NOMO-1 treated with DMSO at 0.1 percent for 48 hours (cell line): ENCODE results near the gene AUTS2.

ENCODE experiments used
- DNase-seq: peaks from one replicate; lab custom pipeline; 2025; ENCODE audit not compliant: unreplicated experiment; lab: John Stamatoyannopoulos, UW

The AUTS2 gene

DNA sequence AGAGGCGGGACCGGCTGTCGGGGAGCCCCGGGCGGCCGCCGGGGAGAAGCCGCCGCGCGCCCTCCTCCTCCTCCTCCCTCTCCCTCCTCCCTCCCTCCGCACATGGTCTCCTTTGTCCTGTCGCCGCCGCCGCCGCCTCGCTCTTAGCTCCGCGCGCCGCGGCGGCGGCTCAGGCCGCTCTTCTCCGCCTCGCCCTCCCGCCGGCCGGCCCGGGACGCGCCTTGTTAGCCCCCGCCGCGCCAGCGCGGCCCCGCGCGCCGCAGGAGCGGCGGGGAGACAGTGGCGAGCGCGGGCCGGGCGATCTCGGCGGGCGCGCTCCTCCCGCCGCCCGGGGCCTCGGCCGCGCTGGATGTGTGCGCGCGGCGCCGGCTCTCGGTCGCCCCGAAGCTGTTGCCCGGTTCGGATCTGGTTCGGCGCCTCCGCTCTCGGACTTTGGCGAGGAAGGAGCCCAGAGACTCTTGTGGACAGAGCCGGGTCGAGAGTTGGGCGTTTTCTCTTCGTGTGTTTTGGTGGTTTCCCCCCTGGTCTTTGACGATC lies 1096.2 kb downstream of the AUTS2 start:
- DNase-seq = peak; percentile 38

DNA sequence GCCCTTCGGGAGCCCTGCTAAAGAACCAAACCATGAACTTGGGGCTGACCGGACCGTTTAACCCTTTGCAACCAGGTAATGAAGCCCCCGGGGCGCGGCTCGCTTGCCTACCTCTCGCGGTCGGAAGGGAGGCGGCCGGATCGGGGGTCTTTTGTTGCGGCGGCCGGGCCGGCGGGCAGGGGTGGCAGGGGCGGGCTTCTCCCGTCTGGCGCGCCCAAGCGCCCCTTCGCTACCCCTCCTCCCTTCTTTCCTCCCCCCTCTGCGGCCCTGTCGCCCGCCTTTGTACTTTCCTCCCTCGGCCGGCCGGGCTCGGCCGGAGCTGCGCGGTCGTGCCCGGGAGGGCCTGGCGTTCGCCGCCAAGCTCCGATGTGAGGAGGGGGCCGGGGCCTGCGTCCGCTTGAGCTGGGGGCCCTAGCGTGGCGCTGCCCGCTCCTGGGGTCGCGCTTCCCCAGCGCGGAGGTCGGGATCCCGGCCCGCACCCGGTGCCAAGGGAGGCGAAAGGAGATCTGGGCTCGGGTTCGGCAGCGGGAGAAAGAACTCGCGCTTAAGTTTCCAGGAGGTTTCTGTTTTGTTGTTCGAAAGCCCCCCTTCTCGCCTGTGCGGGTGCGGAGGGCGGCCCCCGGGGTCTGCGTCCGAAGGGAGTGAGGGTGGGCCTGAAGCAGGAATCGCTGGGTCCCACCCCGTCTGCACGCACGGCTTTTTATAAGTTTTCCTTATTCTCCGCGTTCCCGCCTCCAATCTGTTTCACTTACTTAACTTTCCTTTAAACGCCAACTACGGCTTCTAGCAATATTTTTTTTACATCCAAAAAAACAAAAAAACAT lies 1096.9 kb downstream of the AUTS2 start:
- peak; percentile 31 for DNase-seq

DNA sequence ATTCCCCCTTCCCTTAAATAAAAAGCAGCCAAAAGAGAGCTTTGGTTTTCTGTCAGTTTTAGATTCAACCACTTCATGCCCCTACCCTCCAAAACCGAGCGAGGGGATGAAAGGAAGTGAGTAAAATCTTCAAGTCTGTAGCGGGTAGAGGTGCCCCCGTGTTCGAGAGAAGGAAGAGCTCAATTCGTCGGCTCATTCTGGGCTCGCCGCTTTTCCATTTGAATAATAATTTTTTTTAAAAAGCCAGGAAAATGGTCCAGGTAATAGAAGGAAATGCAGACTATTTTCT lies 1097.5 kb downstream of the AUTS2 start:
- DNase-seq = peak; percentile 31

DNA sequence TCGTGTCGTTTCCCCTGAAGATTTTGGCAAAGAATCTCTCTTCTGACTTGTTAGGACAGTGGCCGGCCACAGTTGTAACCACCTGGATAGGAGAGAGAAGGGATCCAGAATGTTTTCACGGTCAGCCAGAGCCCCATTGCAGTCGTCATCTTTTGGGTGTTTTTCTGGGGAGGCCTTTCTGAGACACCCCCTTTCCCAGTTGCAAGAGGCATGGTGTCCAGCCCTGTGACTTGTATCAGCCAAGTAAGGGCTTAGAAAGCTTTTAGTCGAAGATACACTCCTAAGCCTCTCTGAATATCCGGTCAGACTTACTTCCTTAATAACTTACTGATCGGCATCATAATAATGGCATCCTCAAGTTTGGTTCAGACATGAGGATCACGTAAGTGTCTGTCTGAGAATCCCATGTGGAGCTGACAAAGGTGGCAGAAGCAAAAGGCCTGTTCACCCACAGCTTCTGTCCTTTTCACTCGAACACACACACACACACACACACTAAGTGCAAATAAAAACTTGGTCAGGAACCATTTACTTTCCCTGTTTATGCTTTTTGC lies 1098.0 kb downstream of the AUTS2 start:
- no peak for DNase-seq

GRCh38 chr7:70698219-70698832 lies 1100.1 kb downstream of the AUTS2 start:
- DNase-seq = peak; percentile 48

DNA sequence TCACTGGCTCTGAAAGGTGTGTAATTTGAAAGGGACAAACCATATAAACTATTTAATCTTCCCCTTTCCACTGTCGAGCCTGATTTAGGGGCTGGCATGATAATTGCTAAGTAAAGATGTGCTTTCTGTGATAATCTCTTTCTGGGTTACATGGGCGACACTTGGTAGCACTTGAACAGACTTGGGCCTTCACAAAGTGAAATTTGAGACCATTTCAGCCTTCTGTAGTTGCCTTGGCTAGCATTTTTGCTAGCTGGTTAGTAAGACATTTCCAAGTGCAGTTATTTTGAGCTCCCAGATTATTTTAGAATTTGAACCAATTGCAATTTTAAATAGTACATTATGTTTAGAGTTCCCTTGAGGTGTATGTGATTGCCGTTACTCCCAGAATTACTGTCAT lies 1101.0 kb downstream of the AUTS2 start:
- DNase-seq = no peak

- DNase-seq = no peak
Measured at GRCh38 chr7:70700055-70700940, 1102.0 kb downstream of the AUTS2 start.

DNA sequence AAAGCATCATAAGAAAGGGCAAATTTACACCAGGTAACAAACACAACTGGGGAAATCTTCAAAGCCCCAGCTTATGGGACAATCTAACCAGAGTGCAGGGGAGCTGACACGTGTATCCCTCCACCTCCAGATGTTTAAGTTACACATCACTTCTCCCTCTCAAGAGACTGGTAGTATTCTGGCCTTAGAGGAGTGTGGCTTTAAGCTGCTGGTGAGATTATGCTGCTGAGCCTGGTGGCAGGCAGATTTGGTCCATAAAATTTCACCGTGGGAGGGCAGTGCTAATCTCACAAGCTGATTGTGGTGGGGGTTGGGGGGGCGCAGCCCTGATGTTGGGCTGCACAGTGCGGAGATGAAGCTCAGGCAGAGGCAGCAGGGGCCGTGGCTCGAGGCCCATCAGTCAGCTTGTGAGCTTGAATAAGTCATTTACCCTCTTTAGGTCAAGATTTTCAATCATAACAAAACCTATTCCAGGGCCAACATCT lies 1102.7 kb downstream of the AUTS2 start:
- DNase-seq = no peak

DNA sequence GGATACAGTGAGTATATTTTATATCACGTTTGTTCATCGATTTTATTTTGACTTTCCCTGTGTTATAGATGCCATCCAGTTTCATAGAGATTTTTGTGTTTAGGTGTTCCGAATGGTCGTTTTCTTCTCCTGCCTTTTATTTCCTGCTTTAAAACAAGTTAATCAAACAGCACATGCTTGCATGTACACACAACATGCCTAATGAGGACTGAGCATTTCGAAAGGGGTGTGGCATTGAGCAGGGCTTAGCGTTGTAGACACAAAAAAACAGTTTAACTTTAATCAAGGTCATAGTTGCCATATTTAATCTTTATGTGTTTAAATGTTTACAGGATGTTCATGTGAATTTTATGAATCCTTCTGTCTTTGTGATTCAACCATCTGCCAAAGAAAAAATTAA lies 1103.2 kb downstream of the AUTS2 start:
- DNase-seq = no peak

DNA sequence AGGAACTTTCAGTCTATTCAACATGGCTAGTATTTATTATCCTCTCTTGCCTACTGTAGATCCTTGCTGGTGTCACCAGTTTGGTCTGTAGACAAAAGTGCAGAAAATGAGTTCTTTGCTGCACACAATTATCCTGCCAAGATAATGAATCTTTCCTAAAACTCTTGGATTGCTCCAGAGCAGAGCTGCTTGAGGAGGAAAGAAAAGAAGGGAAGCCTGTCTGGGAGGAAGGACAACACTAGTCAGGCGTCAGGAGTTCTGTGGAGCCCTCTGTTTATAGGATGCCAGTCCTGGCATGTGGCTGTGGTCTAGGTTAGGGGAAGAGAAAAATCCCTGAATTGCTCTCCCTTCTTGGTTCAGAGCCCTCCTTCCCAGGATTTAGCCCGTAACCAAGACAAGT lies 1103.7 kb downstream of the AUTS2 start:
- DNase-seq = no peak

GRCh38 chr7:70703785-70704184 lies 1105.5 kb downstream of the AUTS2 start:
- no peak for DNase-seq

DNA sequence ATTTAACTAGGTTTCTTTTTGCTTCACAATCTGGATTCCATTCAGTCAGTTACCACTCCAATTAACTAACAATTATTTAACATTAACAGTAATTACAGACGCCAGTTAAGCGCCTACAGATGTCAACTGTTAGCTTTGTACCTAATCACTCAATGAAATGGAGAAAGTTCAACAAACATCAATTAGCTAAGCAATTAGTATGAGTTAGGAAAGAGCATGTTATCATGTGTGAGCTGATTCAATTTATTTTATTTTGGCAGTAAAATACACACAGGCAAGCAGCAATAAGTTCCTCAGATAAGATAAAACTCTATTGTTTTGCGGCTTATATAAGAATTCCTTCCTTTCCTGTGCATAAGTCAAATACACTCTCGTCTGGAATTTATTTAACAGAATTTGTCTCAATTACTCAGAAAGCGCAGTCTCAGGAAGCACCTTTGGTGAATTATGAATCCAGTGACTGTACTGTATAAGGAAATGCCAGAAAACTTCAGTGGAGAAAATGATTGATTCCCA lies 1106.6 kb downstream of the AUTS2 start:
- DNase-seq = no peak

DNA sequence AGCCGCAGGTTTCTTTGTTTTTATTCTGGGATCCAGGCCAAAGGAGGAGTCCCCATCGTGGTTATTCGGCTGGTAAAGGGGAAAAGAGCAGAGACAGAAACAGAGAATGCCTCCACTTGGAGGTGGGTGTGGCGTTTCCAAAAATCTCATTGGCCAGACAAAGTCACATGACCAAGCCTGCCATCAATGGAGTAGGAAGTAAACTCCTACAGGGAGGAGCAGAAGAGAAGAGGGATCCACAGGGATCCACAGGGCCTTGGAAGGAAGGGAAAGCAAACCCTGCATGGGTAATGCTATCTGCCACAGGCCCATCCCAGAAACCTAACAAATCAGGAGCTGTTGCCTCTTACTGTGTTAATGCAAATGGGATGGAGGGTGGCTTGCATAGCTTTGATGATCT lies 1107.9 kb downstream of the AUTS2 start:
- no peak for DNase-seq

GRCh38 chr7:70706698-70707097 lies 1108.4 kb downstream of the AUTS2 start:
- no peak for DNase-seq

GRCh38 chr7:70707823-70708243 lies 1109.6 kb downstream of the AUTS2 start:
- DNase-seq = no peak

DNA sequence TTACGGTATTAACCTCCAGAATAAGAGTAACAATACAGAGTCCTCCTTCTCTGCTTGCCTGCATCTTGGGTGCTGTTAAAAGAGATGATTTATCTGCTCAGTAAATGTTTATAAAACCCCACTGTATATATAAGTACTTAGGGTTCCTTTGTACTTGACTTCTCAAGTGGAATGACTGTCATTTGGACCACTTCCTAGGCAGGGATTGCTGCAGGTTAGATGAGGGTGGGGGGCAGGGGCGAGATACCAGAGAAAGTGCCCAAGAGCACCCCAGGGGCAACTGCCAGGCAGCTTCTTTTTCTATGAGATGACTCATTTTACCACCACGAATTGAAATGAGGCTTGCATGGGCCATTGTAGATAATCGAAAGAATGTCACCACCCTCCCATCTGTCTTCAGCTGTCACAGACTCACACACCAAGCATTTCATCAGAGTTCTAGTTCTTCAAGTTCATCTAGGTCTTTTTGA lies 1111.8 kb downstream of the AUTS2 start:
- DNase-seq = peak; percentile 73

DNA sequence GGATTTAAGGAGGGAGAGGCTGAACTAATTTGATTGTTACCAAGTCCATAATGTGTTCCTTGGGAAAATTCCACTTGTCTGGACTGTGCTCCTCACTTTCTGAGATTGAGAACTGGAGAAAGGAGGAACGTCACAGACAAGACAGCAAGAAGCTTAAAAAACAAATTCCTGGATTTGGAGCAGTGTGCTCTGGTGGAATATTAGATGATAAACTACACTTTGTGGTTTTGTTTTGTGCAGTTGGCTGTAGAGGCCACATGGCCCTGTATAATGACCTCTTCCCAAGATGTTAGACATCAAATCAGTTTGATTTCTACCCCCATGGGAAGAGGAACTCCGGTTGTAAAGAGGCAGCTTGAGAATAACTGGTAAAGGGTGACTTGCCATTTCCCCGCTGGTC lies 1112.4 kb downstream of the AUTS2 start:
- no peak for DNase-seq

GRCh38 chr7:70711452-70711851 lies 1113.2 kb downstream of the AUTS2 start:
- DNase-seq = no peak

- no peak for DNase-seq
Measured at GRCh38 chr7:70712942-70713341, 1114.7 kb downstream of the AUTS2 start.

GRCh38 chr7:70714506-70715038 lies 1116.3 kb downstream of the AUTS2 start:
- DNase-seq = no peak
